SK-N-MC (cell line): ENCODE measurements around the gene AFDN.

ENCODE experiments used
- EZH2 ChIP-seq: fragments of 200-600 bp; sonication (generic); IDR thresholded peaks from one replicate; pipeline ENCODE4 v1.6.1; 2017; ENCODE audit warnings: antibody characterized with exemption
- FOXP2 ChIP-seq: optimal IDR thresholded peaks from 2 replicates; pipeline ENCODE3; 2011; ENCODE audit warnings: mild to moderate bottlenecking, moderate library complexity; ENCODE audit not compliant: insufficient read depth; ENCODE audit errors: extremely low read length, control extremely low read depth
- POLR2AphosphoS5 ChIP-seq: IDR thresholded peaks from 2 replicates; pipeline ENCODE4 v1.6.1; 2012; ENCODE audit warnings: mild to moderate bottlenecking, low read depth, low read length, borderline replicate concordance

GRCh38 chr6:167956491-167956890 is 129.8 kb downstream of the AFDN start:
- TF ChIP-seq EZH2 (no peak), POLR2AphosphoS5 (no peak), FOXP2 (no peak)
